Measurements from ENCODE around the gene MRPL39.
A peak's percentile ranks its signal among the peaks of the same experiment; 100 is the strongest.

Gene MRPL39

GRCh38 chr21:25579226-25580013 is 27.9 kb downstream of the MRPL39 start:
- no peak for DNase-seq
- H3K9me3 ChIP-seq (ENCODE audit: control extremely low read depth in 1 of 5, control insufficient read depth in 4 of 5, insufficient read depth in 2 of 5, low read depth in 1 of 5, low read length in 4 of 5) = no peaks in the 10 kb centered on the region
- POLR2A ChIA-PET = no interaction called here

GRCh38 chr21:25578056-25578961 is 29.0 kb downstream of the MRPL39 start:
- WGBS (ENCODE audit: insufficient coverage) = 100% methylated on average over 5 of the region's 7 CpGs
- Histone ChIP-seq H3K27me3 (replicated peaks in 2 of 5; ENCODE audit: control insufficient read depth in 4 of 5, insufficient read depth in 5 of 5, low read length in 4 of 5) (no peaks in the 10 kb centered on the region), H3K9me3 (ENCODE audit: control extremely low read depth in 1 of 5, control insufficient read depth in 4 of 5, insufficient read depth in 2 of 5, low read depth in 1 of 5, low read length in 4 of 5) (no peaks in the 10 kb centered on the region), H3K27ac (ENCODE audit: insufficient read depth in 1 of 2, low read depth in 1 of 2, low read length in 2 of 2, poor library complexity in 1 of 2, severe bottlenecking in 2 of 2) (no peak overlapping the region), H3K4me3 (ENCODE audit: control insufficient read depth in 1 of 7, extremely low read depth in 1 of 7, insufficient read depth in 4 of 7, low read depth in 2 of 7, low read length in 6 of 7) (no peak overlapping the region), H3K4me1 (ENCODE audit: control extremely low read depth in 1 of 4, control insufficient read depth in 4 of 4, insufficient read depth in 4 of 4, low read length in 3 of 4) (peaks cover 6 to 15% (median 12%) of the 10 kb centered on the region in 4 experiments), H3K36me3 (ENCODE audit: control insufficient read depth in 4 of 4, insufficient read depth in 4 of 4, low read length in 3 of 4) (peaks cover 0 to 24% (median 6%) of the 10 kb centered on the region in 4 experiments)
- no peak for DNase-seq
- POLR2A ChIA-PET = no interaction called here
- CTCF ChIA-PET = interaction anchor here (1.1 to 1.7 kb wide), 3 partner anchors 10 to 15 kb away, joined by 3 to 5 read pairs (median 3); no protein-coding TSS in a partner anchor

More at GRCh38 chr21:25579226-25580013, 27.9 kb downstream of the MRPL39 start:
- Histone ChIP-seq H3K4me1 (ENCODE audit: control extremely low read depth in 1 of 4, control insufficient read depth in 4 of 4, insufficient read depth in 4 of 4, low read length in 3 of 4) (peaks cover 0 to 5% (median 4%) of the 10 kb centered on the region in 4 experiments), H3K36me3 (ENCODE audit: control insufficient read depth in 4 of 4, insufficient read depth in 4 of 4, low read length in 3 of 4) (peaks cover 0 to 29% (median 6%) of the 10 kb centered on the region in 4 experiments), H3K27ac (ENCODE audit: insufficient read depth in 1 of 2, low read depth in 1 of 2, low read length in 2 of 2, poor library complexity in 1 of 2, severe bottlenecking in 2 of 2) (no peak overlapping the region), H3K27me3 (replicated peaks in 2 of 5; ENCODE audit: control insufficient read depth in 4 of 5, insufficient read depth in 5 of 5, low read length in 4 of 5) (no peaks in the 10 kb centered on the region), H3K4me3 (ENCODE audit: control insufficient read depth in 1 of 7, extremely low read depth in 1 of 7, insufficient read depth in 4 of 7, low read depth in 2 of 7, low read length in 6 of 7) (no peak overlapping the region)
- WGBS (ENCODE audit: insufficient coverage) = no CpG with 5 or more reads among the region's 4 CpGs
- CTCF ChIA-PET = interaction anchor here (1.0 to 1.7 kb wide), 2 partner anchors 11 to 33 kb away, joined by 3 to 5 read pairs; no protein-coding TSS in a partner anchor

DNA sequence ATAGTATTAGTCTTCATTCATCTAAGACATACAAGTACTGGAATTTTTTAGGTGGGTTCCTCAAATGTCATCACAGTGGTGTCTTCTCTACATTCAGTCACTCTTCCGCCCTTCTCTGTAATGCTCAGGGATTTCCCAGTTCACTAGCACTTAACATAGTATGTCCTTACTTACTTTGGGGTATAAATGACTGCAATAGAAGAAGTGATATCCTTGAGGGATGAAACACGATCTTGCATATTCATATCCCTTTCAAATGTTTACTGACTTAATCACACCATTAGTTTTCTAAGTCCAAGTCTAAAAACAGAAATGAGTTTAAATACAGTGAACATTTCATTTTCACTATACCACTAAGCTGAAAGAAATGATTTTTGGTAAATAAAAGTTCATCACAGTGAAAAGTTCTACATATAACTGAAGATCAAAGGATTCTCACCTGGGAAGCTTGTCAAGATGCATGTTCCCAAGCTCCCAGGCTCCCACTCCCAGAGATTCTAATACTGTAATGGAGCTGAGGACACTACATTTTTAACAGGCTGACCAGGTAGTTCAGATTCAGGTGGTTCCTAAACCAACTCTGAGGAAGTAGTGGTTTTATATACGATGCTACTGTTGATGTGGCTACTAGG is 29.7 kb downstream of the MRPL39 start:
- H3K4me1 ChIP-seq (ENCODE audit: control extremely low read depth in 1 of 4, control insufficient read depth in 4 of 4, insufficient read depth in 4 of 4, low read length in 3 of 4) = peaks cover 13 to 23% (median 19%) of the 10 kb centered on the region in 4 experiments
- no peaks in the 10 kb centered on the region for H3K27me3 ChIP-seq (replicated peaks in 2 of 5; ENCODE audit: control insufficient read depth in 4 of 5, insufficient read depth in 5 of 5, low read length in 4 of 5)
- no peak overlapping the region for H3K4me3 ChIP-seq (ENCODE audit: control insufficient read depth in 1 of 7, extremely low read depth in 1 of 7, insufficient read depth in 4 of 7, low read depth in 2 of 7, low read length in 6 of 7)
- peaks cover 0 to 22% (median 6%) of the 10 kb centered on the region in 4 experiments for H3K36me3 ChIP-seq (ENCODE audit: control insufficient read depth in 4 of 4, insufficient read depth in 4 of 4, low read length in 3 of 4)
- H3K27ac ChIP-seq (ENCODE audit: insufficient read depth in 1 of 2, low read depth in 1 of 2, low read length in 2 of 2, poor library complexity in 1 of 2, severe bottlenecking in 2 of 2) = no peak overlapping the region
- WGBS (ENCODE audit: insufficient coverage) = 100% methylated on average over 1 of the region's 3 CpGs
- ChIA-PET POLR2A (no interaction called here), CTCF (interaction anchor here (1.0 to 1.7 kb wide), 4 partner anchors 9 to 28 kb away, joined by 3 to 5 read pairs (median 3); no protein-coding TSS in a partner anchor)
- H3K9me3 ChIP-seq (ENCODE audit: control extremely low read depth in 1 of 5, control insufficient read depth in 4 of 5, insufficient read depth in 2 of 5, low read depth in 1 of 5, low read length in 4 of 5) = no peaks in the 10 kb centered on the region
- no peak for DNase-seq

- Histone ChIP-seq H3K36me3 (ENCODE audit: control insufficient read depth in 4 of 4, insufficient read depth in 4 of 4, low read length in 3 of 4) (peaks cover 3 to 38% (median 8%) of the 10 kb centered on the region in 4 experiments), H3K4me1 (ENCODE audit: control extremely low read depth in 1 of 4, control insufficient read depth in 4 of 4, insufficient read depth in 4 of 4, low read length in 3 of 4) (peaks cover 13 to 30% (median 23%) of the 10 kb centered on the region in 4 experiments), H3K27ac (ENCODE audit: insufficient read depth in 1 of 2, low read depth in 1 of 2, low read length in 2 of 2, poor library complexity in 1 of 2, severe bottlenecking in 2 of 2) (peak overlapping the region; percentile 37 to 72), H3K27me3 (replicated peaks in 2 of 5; ENCODE audit: control insufficient read depth in 4 of 5, insufficient read depth in 5 of 5, low read length in 4 of 5) (no peaks in the 10 kb centered on the region), H3K4me3 (ENCODE audit: control insufficient read depth in 1 of 7, extremely low read depth in 1 of 7, insufficient read depth in 4 of 7, low read depth in 2 of 7, low read length in 6 of 7) (peak overlapping the region in 4 of 7 experiments; percentile 10 to 59 (median 18)), H3K9me3 (ENCODE audit: control extremely low read depth in 1 of 5, control insufficient read depth in 4 of 5, insufficient read depth in 2 of 5, low read depth in 1 of 5, low read length in 4 of 5) (no peaks in the 10 kb centered on the region)
- ChIA-PET CTCF (interaction anchor here (0.7 to 1.2 kb wide), 4 partner anchors 9 to 150 kb away, joined by 3 read pairs; no protein-coding TSS in a partner anchor), POLR2A (no interaction called here)
- WGBS (ENCODE audit: insufficient coverage) = 0% methylated on average over 1 of the region's 6 CpGs
- DNase-seq = peak; percentile 64 to 92 (median 89)
These were observed 33.7 kb downstream of the MRPL39 start for GRCh38 chr21:25573409-25574206.

DNA sequence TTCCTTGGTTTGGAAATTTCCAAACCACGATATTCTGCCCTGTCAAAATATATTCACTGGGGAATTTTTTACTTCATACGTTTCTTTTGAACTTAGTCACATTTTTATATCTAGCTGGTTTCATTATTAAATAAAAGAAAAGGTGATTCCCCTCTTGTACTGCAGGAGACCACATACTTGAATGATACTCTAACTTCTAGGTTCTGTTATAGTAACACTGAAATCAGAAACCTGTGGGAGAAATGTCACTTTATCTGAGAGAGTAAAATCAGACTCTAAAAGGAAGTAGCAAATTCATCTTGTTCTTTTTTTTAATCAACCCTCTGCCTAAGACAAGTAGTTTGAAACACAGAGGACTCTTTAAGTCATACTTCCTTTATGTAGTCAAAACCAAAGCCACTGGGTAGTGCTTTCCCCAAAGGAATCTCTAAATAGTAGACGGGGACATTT is 34.4 kb downstream of the MRPL39 start:
- POLR2A ChIA-PET = no interaction called here
- Histone ChIP-seq H3K4me3 (ENCODE audit: control insufficient read depth in 1 of 7, extremely low read depth in 1 of 7, insufficient read depth in 4 of 7, low read depth in 2 of 7, low read length in 6 of 7) (peak overlapping the region in 3 of 7 experiments; percentile 15 to 59 (median 22)), H3K27me3 (replicated peaks in 2 of 5; ENCODE audit: control insufficient read depth in 4 of 5, insufficient read depth in 5 of 5, low read length in 4 of 5) (no peaks in the 10 kb centered on the region), H3K9me3 (ENCODE audit: control extremely low read depth in 1 of 5, control insufficient read depth in 4 of 5, insufficient read depth in 2 of 5, low read depth in 1 of 5, low read length in 4 of 5) (no peaks in the 10 kb centered on the region), H3K27ac (ENCODE audit: insufficient read depth in 1 of 2, low read depth in 1 of 2, low read length in 2 of 2, poor library complexity in 1 of 2, severe bottlenecking in 2 of 2) (peak overlapping the region; percentile 37 to 72), H3K36me3 (ENCODE audit: control insufficient read depth in 4 of 4, insufficient read depth in 4 of 4, low read length in 3 of 4) (peaks cover 4 to 33% (median 7%) of the 10 kb centered on the region in 4 experiments), H3K4me1 (ENCODE audit: control extremely low read depth in 1 of 4, control insufficient read depth in 4 of 4, insufficient read depth in 4 of 4, low read length in 3 of 4) (peaks cover 18 to 36% (median 28%) of the 10 kb centered on the region in 4 experiments)
- DNase-seq = peak in 2 of 3 donors; percentile 57 to 67
- no CpG with 5 or more reads among the region's 3 CpGs for WGBS (ENCODE audit: insufficient coverage)
- CTCF ChIA-PET = interaction anchor here (0.7 to 1.2 kb wide), 4 partner anchors 8 to 149 kb away, joined by 3 read pairs; no protein-coding TSS in a partner anchor

DNA sequence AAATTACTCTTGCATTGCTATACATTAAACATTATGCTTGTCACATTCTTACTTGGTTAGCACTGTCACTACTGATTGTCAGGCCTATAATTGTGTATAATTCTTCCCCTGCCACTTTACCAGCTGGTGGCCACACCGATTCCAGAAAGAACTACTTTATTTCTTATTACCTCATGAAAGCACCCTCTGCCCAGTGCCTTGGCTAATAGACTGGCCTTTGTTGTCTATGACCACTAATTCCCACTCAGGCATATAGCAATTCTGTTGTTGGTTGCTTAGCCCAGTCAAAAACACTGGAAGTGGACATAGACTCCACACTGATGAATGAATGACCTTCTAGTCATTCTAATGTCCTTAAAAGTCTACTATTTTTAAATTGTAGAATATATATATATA is 35.6 kb downstream of the MRPL39 start:
- H3K9me3 ChIP-seq (ENCODE audit: control extremely low read depth in 1 of 5, control insufficient read depth in 4 of 5, insufficient read depth in 2 of 5, low read depth in 1 of 5, low read length in 4 of 5) = no peaks in the 10 kb centered on the region
- no peak overlapping the region for H3K4me3 ChIP-seq (ENCODE audit: control insufficient read depth in 1 of 7, extremely low read depth in 1 of 7, insufficient read depth in 4 of 7, low read depth in 2 of 7, low read length in 6 of 7)
- POLR2A ChIA-PET = no interaction called here
- peaks cover 7 to 37% (median 11%) of the 10 kb centered on the region in 4 experiments for H3K36me3 ChIP-seq (ENCODE audit: control insufficient read depth in 4 of 4, insufficient read depth in 4 of 4, low read length in 3 of 4)
- no peak overlapping the region for H3K27ac ChIP-seq (ENCODE audit: insufficient read depth in 1 of 2, low read depth in 1 of 2, low read length in 2 of 2, poor library complexity in 1 of 2, severe bottlenecking in 2 of 2)
- DNase-seq = no peak
- H3K27me3 ChIP-seq (replicated peaks in 2 of 5; ENCODE audit: control insufficient read depth in 4 of 5, insufficient read depth in 5 of 5, low read length in 4 of 5) = no peaks in the 10 kb centered on the region
- 100% methylated on average over 1 of the region's 1 CpG for WGBS (ENCODE audit: insufficient coverage)
- H3K4me1 ChIP-seq (ENCODE audit: control extremely low read depth in 1 of 4, control insufficient read depth in 4 of 4, insufficient read depth in 4 of 4, low read length in 3 of 4) = peaks cover 18 to 38% (median 29%) of the 10 kb centered on the region in 4 experiments
- CTCF ChIA-PET = no interaction called here

All from common myeloid progenitor, CD34-positive (primary cell).